Measurements from ENCODE around the gene VSTM2L. TPM values are rescaled to one million over a fixed set of nuclear protein-coding genes. Genes with fewer than 3 reads are reported as not detected.

VSTM2L gene
- total RNA-seq, 1 experiment from 2014 or later: 0.71 TPM

DNA sequence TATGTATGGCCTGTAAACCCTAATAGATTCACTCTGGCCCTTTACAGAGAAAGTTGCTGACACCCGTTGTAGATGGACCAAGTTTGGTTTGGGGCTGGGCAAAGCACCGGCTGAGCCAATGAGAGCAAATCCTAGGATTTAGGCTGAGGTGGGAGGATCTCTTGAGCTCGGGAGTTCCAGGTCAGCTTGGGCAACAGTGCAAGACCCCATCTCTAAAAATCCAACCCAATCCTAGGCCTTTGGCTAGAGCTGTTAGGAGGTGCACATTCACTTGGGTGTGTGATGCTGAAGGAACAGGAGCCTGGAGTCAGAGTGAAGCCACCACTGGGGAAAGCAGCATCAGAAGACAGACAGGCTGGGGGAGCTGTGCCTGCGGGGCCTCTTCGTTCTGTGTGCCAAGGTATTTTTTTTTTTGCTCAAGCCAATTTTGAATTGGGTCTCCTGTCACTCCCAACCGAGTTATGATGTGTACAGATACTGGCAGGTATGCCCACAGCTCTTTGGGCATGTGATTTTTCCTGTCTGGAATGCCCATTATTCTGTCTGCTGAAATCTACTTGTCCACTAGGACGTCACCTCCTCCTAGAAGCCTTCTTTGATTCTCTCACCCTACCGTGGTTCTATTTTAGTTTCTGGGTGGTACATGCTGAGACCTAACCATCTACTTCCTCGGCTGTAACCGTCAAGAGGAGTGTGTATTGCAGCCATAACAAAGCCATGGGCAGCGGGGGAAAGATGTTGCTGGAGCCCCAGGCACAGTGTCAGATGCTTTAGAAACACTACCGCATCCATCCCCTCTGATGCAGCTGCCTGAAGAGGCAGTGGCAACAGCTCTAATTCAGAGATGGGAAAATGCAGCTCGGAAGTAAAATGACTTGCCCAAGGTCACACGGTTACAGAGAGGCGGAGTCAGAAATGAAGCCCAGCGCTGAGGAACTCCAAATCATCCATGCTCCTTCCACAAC is 76.4 kb downstream of the VSTM2L start:
- intact Hi-C loops (cut with micrococcal nuclease; ENCODE audit: unreplicated experiment): no loop called here
- Mint-ChIP-seq H3K27me3 (ENCODE audit: unreplicated experiment) (no peaks in the 10 kb centered on the region), H3K36me3 (ENCODE audit: insufficient read depth, unreplicated experiment) (peaks cover 22% of the 10 kb centered on the region), H3K4me1 (ENCODE audit: low read depth, unreplicated experiment) (no peaks in the 10 kb centered on the region), H3K27ac (ENCODE audit: unreplicated experiment) (no peak overlapping the region), H3K9me3 (ENCODE audit: low read depth, unreplicated experiment) (no peaks in the 10 kb centered on the region), H3K4me3 (ENCODE audit: low read depth, unreplicated experiment) (no peak overlapping the region)
- DNase-seq: no peak
- BruUV-seq (replicated peaks): no TSS peak
- TF ChIP-seq, protein P1, sequence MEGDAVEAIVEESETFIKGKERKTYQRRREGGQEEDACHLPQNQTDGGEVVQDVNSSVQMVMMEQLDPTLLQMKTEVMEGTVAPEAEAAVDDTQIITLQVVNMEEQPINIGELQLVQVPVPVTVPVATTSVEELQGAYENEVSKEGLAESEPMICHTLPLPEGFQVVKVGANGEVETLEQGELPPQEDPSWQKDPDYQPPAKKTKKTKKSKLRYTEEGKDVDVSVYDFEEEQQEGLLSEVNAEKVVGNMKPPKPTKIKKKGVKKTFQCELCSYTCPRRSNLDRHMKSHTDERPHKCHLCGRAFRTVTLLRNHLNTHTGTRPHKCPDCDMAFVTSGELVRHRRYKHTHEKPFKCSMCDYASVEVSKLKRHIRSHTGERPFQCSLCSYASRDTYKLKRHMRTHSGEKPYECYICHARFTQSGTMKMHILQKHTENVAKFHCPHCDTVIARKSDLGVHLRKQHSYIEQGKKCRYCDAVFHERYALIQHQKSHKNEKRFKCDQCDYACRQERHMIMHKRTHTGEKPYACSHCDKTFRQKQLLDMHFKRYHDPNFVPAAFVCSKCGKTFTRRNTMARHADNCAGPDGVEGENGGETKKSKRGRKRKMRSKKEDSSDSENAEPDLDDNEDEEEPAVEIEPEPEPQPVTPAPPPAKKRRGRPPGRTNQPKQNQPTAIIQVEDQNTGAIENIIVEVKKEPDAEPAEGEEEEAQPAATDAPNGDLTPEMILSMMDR (IDR thresholded peaks at IDR 0.05; ENCODE audit: unreplicated experiment): peak; percentile 27
- CTCF ChIA-PET: interaction anchor here (0.7 kb wide), 2 partner anchors 445 to 756 kb away, joined by 3 read pairs; no protein-coding TSS in a partner anchor

DNA sequence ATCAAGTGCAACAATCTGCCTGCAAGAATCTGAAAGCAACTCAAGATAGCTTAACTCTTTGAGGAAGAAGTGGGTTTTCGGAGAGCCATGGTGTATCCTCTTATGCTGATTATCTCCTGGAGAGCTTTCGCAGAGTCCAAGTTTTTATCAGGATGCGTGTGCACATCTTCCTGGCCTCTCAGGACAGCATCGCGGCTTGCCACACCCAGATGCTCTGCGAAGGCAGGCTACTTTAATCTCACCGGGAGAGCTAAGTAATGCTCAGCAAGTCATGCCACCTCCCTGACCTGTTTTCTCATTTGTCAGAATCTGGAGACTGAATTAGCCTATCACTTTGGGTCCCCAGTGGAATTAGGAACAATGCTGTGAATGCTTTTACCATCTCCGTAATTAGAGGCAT is 77.5 kb downstream of the VSTM2L start:
- H3K4me3 Mint-ChIP-seq (ENCODE audit: low read depth, unreplicated experiment): no peak overlapping the region
- no TSS peak for BruUV-seq (replicated peaks)
- H3K27ac Mint-ChIP-seq (ENCODE audit: unreplicated experiment): no peak overlapping the region
- no peak for DNase-seq
- CTCF ChIA-PET: interaction anchor here (0.7 to 2.1 kb wide), 3 partner anchors 12 to 757 kb away, joined by 3 to 7 read pairs (median 3); no protein-coding TSS in a partner anchor
- H3K36me3 Mint-ChIP-seq (ENCODE audit: insufficient read depth, unreplicated experiment): peaks cover 22% of the 10 kb centered on the region
- H3K4me1 Mint-ChIP-seq (ENCODE audit: low read depth, unreplicated experiment): no peaks in the 10 kb centered on the region
- intact Hi-C loops (cut with micrococcal nuclease; ENCODE audit: unreplicated experiment): no loop called here
- H3K27me3 Mint-ChIP-seq (ENCODE audit: unreplicated experiment): no peaks in the 10 kb centered on the region
- no peaks in the 10 kb centered on the region for H3K9me3 Mint-ChIP-seq (ENCODE audit: low read depth, unreplicated experiment)
- TF ChIP-seq, protein P1 (IDR thresholded peaks at IDR 0.05; ENCODE audit: unreplicated experiment): no peak

DNA sequence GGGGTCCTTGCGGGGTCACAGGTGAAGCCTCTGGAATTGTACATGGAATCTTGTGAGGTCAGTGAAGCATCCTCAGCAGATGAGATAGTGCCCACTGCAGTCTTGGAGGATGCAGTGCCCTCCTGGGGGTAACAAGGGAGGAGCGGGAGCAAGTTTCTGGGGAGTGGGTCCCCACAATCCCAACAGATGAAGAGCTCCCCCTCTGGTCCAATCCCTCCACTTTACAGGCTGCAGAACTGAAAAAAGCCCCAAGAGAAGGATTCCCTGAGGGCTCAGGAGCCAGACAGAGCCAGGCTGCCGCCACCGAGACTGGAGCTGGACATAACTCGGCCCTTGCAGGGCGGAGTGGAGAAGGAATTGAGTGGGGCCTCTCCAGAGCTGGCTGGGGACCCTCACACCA is 77.9 kb downstream of the VSTM2L start:
- no peak overlapping the region for H3K4me3 Mint-ChIP-seq (ENCODE audit: low read depth, unreplicated experiment)
- no peaks in the 10 kb centered on the region for H3K9me3 Mint-ChIP-seq (ENCODE audit: low read depth, unreplicated experiment)
- peaks cover 22% of the 10 kb centered on the region for H3K36me3 Mint-ChIP-seq (ENCODE audit: insufficient read depth, unreplicated experiment)
- H3K27me3 Mint-ChIP-seq (ENCODE audit: unreplicated experiment): no peaks in the 10 kb centered on the region
- no peak for DNase-seq
- intact Hi-C loops (cut with micrococcal nuclease; ENCODE audit: unreplicated experiment): no loop called here
- H3K27ac Mint-ChIP-seq (ENCODE audit: unreplicated experiment): no peak overlapping the region
- TF ChIP-seq, protein P1 (IDR thresholded peaks at IDR 0.05; ENCODE audit: unreplicated experiment): no peak
- CTCF ChIA-PET: interaction anchor here (2.1 kb wide), 1 partner anchor 12 kb away, joined by 7 read pairs; no protein-coding TSS in a partner anchor
- BruUV-seq (replicated peaks): no TSS peak
- H3K4me1 Mint-ChIP-seq (ENCODE audit: low read depth, unreplicated experiment): no peaks in the 10 kb centered on the region

DNA sequence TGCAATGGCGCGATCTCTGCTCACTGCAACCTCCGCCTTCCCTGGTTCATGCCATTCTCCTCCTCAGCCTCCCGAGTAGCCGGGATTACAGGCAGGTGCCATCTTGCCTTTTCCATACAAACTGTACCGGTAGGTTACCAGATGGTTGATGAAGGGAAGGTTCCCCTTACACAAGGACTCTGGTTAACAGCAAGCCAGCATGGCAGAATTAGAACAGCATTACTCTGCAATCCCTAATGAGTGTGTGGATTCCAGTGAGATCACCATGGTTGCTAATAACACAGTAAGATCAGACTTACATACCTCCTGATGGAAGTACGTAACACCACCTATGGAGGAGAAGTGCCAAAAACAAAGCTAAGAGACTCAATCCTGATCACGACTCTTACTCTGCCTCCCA is 78.6 kb downstream of the VSTM2L start:
- no peaks in the 10 kb centered on the region for H3K4me1 Mint-ChIP-seq (ENCODE audit: low read depth, unreplicated experiment)
- H3K27ac Mint-ChIP-seq (ENCODE audit: unreplicated experiment): no peak overlapping the region
- BruUV-seq (replicated peaks): TSS peak; percentile 7
- no peak overlapping the region for H3K4me3 Mint-ChIP-seq (ENCODE audit: low read depth, unreplicated experiment)
- no peaks in the 10 kb centered on the region for H3K9me3 Mint-ChIP-seq (ENCODE audit: low read depth, unreplicated experiment)
- CTCF ChIA-PET: interaction anchor here (2.1 kb wide), 1 partner anchor 11 kb away, joined by 7 read pairs; no protein-coding TSS in a partner anchor
- H3K36me3 Mint-ChIP-seq (ENCODE audit: insufficient read depth, unreplicated experiment): peaks cover 22% of the 10 kb centered on the region
- TF ChIP-seq, protein P1 (IDR thresholded peaks at IDR 0.05; ENCODE audit: unreplicated experiment): no peak
- no peak for DNase-seq
- no peaks in the 10 kb centered on the region for H3K27me3 Mint-ChIP-seq (ENCODE audit: unreplicated experiment)
- intact Hi-C loops (cut with micrococcal nuclease; ENCODE audit: unreplicated experiment): no loop called here
